H1 (cell line): ENCODE data around the gene REG4. TPM values are rescaled to one million over a fixed set of nuclear protein-coding genes. Genes with fewer than 3 reads are reported as not detected.

Experiments used
- CBX8 ChIP-seq: fragments of 300-800, 300-1000 bp; sonication (generic); IDR thresholded peaks from 2 replicates; pipeline ENCODE4 v1.7.1; 2016; ENCODE audit warnings: low read depth, low read length, borderline replicate concordance
- HDAC2 ChIP-seq, 2 experiments: fragments of 300-600 bp in 1 of 2; sonication (generic) in 1 of 2; IDR thresholded peaks; 2 replicates each; pipeline ENCODE4 v1.6.1; 2011 to 2012; ENCODE audit warnings: low read depth in 2 of 2, low read length in 2 of 2, mild to moderate bottlenecking in 2 of 2, moderate library complexity in 2 of 2, borderline replicate concordance in 1 of 2, inconsistent platforms in 1 of 2
- MAFK ChIP-seq: IDR thresholded peaks from 2 replicates; pipeline ENCODE4 v1.6.1; 2012; ENCODE audit warnings: low read depth, mild to moderate bottlenecking, improper control_type of control experiment, low read length
- NRF1 ChIP-seq: IDR thresholded peaks from 2 replicates; pipeline ENCODE4 v1.6.1; 2011; ENCODE audit warnings: mild to moderate bottlenecking, low read depth, low read length, improper control_type of control experiment
- polyA plus RNA-seq, 7 experiments: library from polyadenylated mRNA; depleted of rRNA in 3 of 7; stranded (reverse) in 5 of 7; unstranded in 2 of 7; fragments of >200 nt in 5 of 7; fragments of 200-250 nt in 2 of 7; gene quantifications; 1 replicate in 5 of 7; 2 replicates in 1 of 7; 4 replicates in 1 of 7; pipeline versions ENCODE4 v1.2.1 to v1.2.3, GENCODE V29; 2011 to 2013; ENCODE audit warnings: missing spikeins in 2 of 7, mixed read lengths in 2 of 7
- total RNA-seq: library from RNA; stranded (reverse); fragmentation: NEBNext Ultra II Directional; extraction: Animal tissue kit (Norgen Biotek cat#: 25700); gene quantifications from 2 replicates; pipeline ENCODE4 v1.2.1, GENCODE V29; 2021

The REG4 gene
- total and polyA plus RNA-seq, 2 of the 8 experiments (the other 6 are each of a cell fraction or from before 2014, with no cell fraction given) = not detected

GRCh38 chr1:119752592-119752991, 58.7 kb downstream of the REG4 start (continued):
- TF ChIP-seq HDAC2 (IDR thresholded peaks at IDR 0.05; ENCODE audit: borderline replicate concordance in 1 of 2, low read depth in 2 of 2, low read length in 2 of 2) = no peak
- no peak for TF ChIP-seq MAFK
- TF ChIP-seq CBX8 = no peak
- TF ChIP-seq NRF1 = no peak
- TF ChIP-seq, all 59 proteins: peak for 0
